Endothelial cell of umbilical vein (primary cell): ENCODE results near the gene INPP5A. TPM values are rescaled to one million over a fixed set of nuclear protein-coding genes. Genes with fewer than 3 reads are reported as not detected.

ENCODE experiments used
- BruUV-seq: library from RNA; stranded (reverse); fragments of 400-500 nt; replicated peaks from 2 replicates; lab custom pipeline; 2021; lab: Mats Ljungman, UMichigan
- CTCF ChIA-PET: fragments of 300-600, 350-600 bp; sonication (Branson Sonifier 250); formaldehyde crosslinking; loops from one replicate; lab custom pipeline; 2021; ENCODE audit warnings: antibody characterized with exemption, inconsistent platforms; lab: Charles Lee
- POLR2A ChIA-PET: fragments of 300-600, 350-600 bp; sonication (Branson Sonifier 250); formaldehyde crosslinking; loops from one replicate; lab custom pipeline; 2021; ENCODE audit warnings: antibody characterized with exemption, inconsistent platforms; lab: Charles Lee
- DNase-seq: peaks from one replicate; pipeline ENCODE4 v3.0.0-alpha.2; 2011; ENCODE audit warnings: low read depth, low spot score
- FAIRE-seq: peaks from 2 replicates; lab custom pipeline; 2011; peaks lifted over from hg19 to GRCh38; lab: Jason Lieb, UNC
- H2AFZ ChIP-seq: 2 replicates; pipeline ENCODE4 v1.6.0; 2012; ENCODE audit warnings: low read depth, low read length, control low read depth, inconsistent platforms
- H3K27ac ChIP-seq: 2 replicates; pipeline ENCODE4 v1.5.1; 2011; ENCODE audit warnings: low read depth, mild to moderate bottlenecking, control low read depth, low read length, moderate library complexity; ENCODE audit not compliant: insufficient read depth
- H3K27me3 ChIP-seq, 2 experiments: 2 replicates each; pipeline versions ENCODE4 v1.6.0 to v1.6.1; 2011; ENCODE audit warnings: low read length in 2 of 2, mixed read lengths in 1 of 2; ENCODE audit not compliant: control insufficient read depth in 2 of 2, insufficient read depth in 2 of 2
- H3K36me3 ChIP-seq, 2 experiments: 2 replicates in 1 of 2; 3 replicates in 1 of 2; pipeline ENCODE4 v1.5.1; 2011; ENCODE audit warnings: low read length in 2 of 2, mild to moderate bottlenecking in 1 of 2, moderate library complexity in 1 of 2; ENCODE audit not compliant: control insufficient read depth in 2 of 2, insufficient read depth in 2 of 2; ENCODE audit errors: extremely low read depth in 1 of 2
- H3K4me1 ChIP-seq: 3 replicates; pipeline ENCODE4 v1.5.1; 2011; ENCODE audit warnings: mild to moderate bottlenecking, low read length; ENCODE audit not compliant: control insufficient read depth, insufficient read depth; ENCODE audit errors: extremely low read depth
- H3K4me2 ChIP-seq: 2 replicates; pipeline ENCODE4 v1.6.1; 2011; ENCODE audit warnings: low read length, control low read depth, mixed read lengths; ENCODE audit not compliant: insufficient read depth
- H3K4me3 ChIP-seq, 3 experiments: fragments of 200-600 bp in 1 of 3; sonication (generic), shearing (Covaris generic) in 1 of 3; replicated peaks in 1 of 3; 2 replicates each; pipeline ENCODE4 v1.5.1; 2011 to 2016; ENCODE audit warnings: control low read depth in 3 of 3, low read length in 3 of 3, mild to moderate bottlenecking in 2 of 3, inconsistent platforms in 1 of 3, low read depth in 1 of 3, moderate library complexity in 1 of 3; ENCODE audit not compliant: insufficient read depth in 1 of 3
- H3K79me2 ChIP-seq: 2 replicates; pipeline ENCODE4 v1.6.0; 2012; ENCODE audit warnings: low read length, inconsistent platforms; ENCODE audit not compliant: control insufficient read depth, insufficient read depth
- H3K9ac ChIP-seq: replicated peaks from 2 replicates; pipeline ENCODE3; 2011; ENCODE audit warnings: low read length, control low read depth; ENCODE audit not compliant: insufficient read depth; ENCODE audit errors: extremely low read depth
- H3K9me1 ChIP-seq: replicated peaks from 3 replicates; pipeline ENCODE4 v1.6.0; 2011; ENCODE audit warnings: mild to moderate bottlenecking, low read length; ENCODE audit not compliant: control insufficient read depth, insufficient read depth; ENCODE audit errors: extremely low read depth
- H3K9me3 ChIP-seq: replicated peaks from 2 replicates; pipeline ENCODE4 v1.5.1; 2012; ENCODE audit warnings: low read length, inconsistent platforms; ENCODE audit not compliant: control insufficient read depth, insufficient read depth
- H4K20me1 ChIP-seq: replicated peaks from 2 replicates; pipeline ENCODE3; 2011; ENCODE audit warnings: mild to moderate bottlenecking, low read length; ENCODE audit not compliant: control insufficient read depth, insufficient read depth; ENCODE audit errors: extremely low read depth
- CTCF ChIP-seq, 2 donors: IDR thresholded peaks; 1 replicate in 1 of 2; 2 replicates in 1 of 2; pipeline ENCODE4 v1.5.1; 2011; ENCODE audit warnings: low read length in 2 of 2, mild to moderate bottlenecking in 2 of 2, moderate library complexity in 2 of 2, control low read depth in 1 of 2, inconsistent platforms in 1 of 2, low read depth in 1 of 2; ENCODE audit not compliant: insufficient read depth in 1 of 2; ENCODE audit errors: extremely low read depth in 1 of 2
- GATA2 ChIP-seq: IDR thresholded peaks from 2 replicates; pipeline ENCODE4 v1.7.0; 2011; ENCODE audit warnings: low read depth, mild to moderate bottlenecking, moderate library complexity, mixed read lengths, low read length; ENCODE audit not compliant: insufficient read length, insufficient read depth
- MYC ChIP-seq: IDR thresholded peaks from one replicate; pipeline ENCODE4 v1.6.1; 2011; ENCODE audit warnings: mild to moderate bottlenecking, low read depth, low read length
- POLR2A ChIP-seq: IDR thresholded peaks from 2 replicates; pipeline ENCODE4 v1.6.1; 2012; ENCODE audit warnings: low read depth, mild to moderate bottlenecking, control low read depth, low read length
- dilution Hi-C: fragments of 300-500 bp; cut with MboI; formaldehyde crosslinking; loops from one replicate; pipeline ENCODE4 v1.15.0; 2019; ENCODE audit warnings: low sequenced_read_pairs; ENCODE audit not compliant: extremely low pct_ligation_motif_present
- intact Hi-C: fragments of 100-400 bp; cut with micrococcal nuclease; formaldehyde crosslinking; loops from one replicate; pipeline ENCODE4 v1.10.0; 2022
- polyA plus RNA-seq, 4 experiments: library from polyadenylated mRNA; depleted of rRNA in 3 of 4; stranded (reverse) in 3 of 4; unstranded in 1 of 4; fragments of >200 nt; gene quantifications; 2 replicates each; pipeline versions ENCODE4 v1.2.1 to v1.2.3, GENCODE V29; 2011 to 2012; ENCODE audit warnings: missing spikeins in 1 of 4
- total RNA-seq: library from RNA; stranded (reverse); gene quantifications from 2 replicates; pipeline ENCODE4 v1.2.3, GENCODE V29; 2021

INPP5A gene
- total and polyA plus RNA-seq, 2 donors (not counting 3 experiments of a cell fraction or from before 2014, with no cell fraction given), result 22.9 to 33.2 TPM

GRCh38 chr10:132766291-132766690 is 228.7 kb downstream of the INPP5A start:
- Histone ChIP-seq H2AFZ (no peak overlapping the region), H4K20me1 (no peaks in the 10 kb centered on the region), H3K4me2 (no peak overlapping the region), H3K4me3 (no peak overlapping the region), H3K79me2 (no peaks in the 10 kb centered on the region), H3K9ac (no peak overlapping the region), H3K36me3 (no peaks in the 10 kb centered on the region), H3K27me3 (no peaks in the 10 kb centered on the region), H3K4me1 (no peaks in the 10 kb centered on the region), H3K27ac (no peak overlapping the region), H3K9me1 (no peaks in the 10 kb centered on the region), H3K9me3 (no peaks in the 10 kb centered on the region)
- no TSS peak for BruUV-seq
- TF ChIP-seq POLR2A (no peak), GATA2 (no peak)
- CTCF ChIA-PET, result no interaction called here
- no peak for DNase-seq
- dilution Hi-C loops (no loop called here), intact Hi-C loops (no loop called here)
- POLR2A ChIA-PET, result no interaction called here
- FAIRE-seq, result no peak

- Histone ChIP-seq H3K4me3 (no peak overlapping the region), H3K9me3 (no peaks in the 10 kb centered on the region), H3K4me2 (no peak overlapping the region), H4K20me1 (no peaks in the 10 kb centered on the region), H3K79me2 (no peaks in the 10 kb centered on the region), H3K27me3 (no peaks in the 10 kb centered on the region), H2AFZ (no peak overlapping the region), H3K9me1 (no peaks in the 10 kb centered on the region), H3K9ac (no peak overlapping the region), H3K4me1 (no peaks in the 10 kb centered on the region), H3K36me3 (no peaks in the 10 kb centered on the region), H3K27ac (no peak overlapping the region)
- intact Hi-C loops, result no loop called here
- DNase-seq, result no peak
- FAIRE-seq, result no peak
- no TSS peak for BruUV-seq
- ChIA-PET CTCF (no interaction called here), POLR2A (no interaction called here)
- dilution Hi-C loops, result no loop called here
- TF ChIP-seq CTCF (IDR thresholded peaks at IDR 0.05; ENCODE audit: extremely low read depth in 1 of 2, insufficient read depth in 1 of 2, low read depth in 1 of 2, low read length in 2 of 2), result no peak
- no peak for TF ChIP-seq GATA2
- no peak for TF ChIP-seq MYC
Observed at GRCh38 chr10:132768346-132769248, 231.0 kb downstream of the INPP5A start.
